ENCODE measurements around the gene CTSW.

CTSW gene

GRCh38 chr11:65872586-65873317, 6.9 kb upstream of the CTSW start, which contains the start of gene EFEMP2:
EFEMP2 (minus strand) TSS chr11:65872800; CDS start chr11:65872354, 446 bp downstream.
- no peak for TF ChIP-seq CTCF (IDR thresholded peaks at IDR 0.05)

GRCh38 chr11:65873318-65874156, 6.1 kb upstream of the CTSW start:
- no peak for TF ChIP-seq CTCF (IDR thresholded peaks at IDR 0.05)

GRCh38 chr11:65880027-65880426, 390 bp downstream of the CTSW start:
- no peak for TF ChIP-seq CTCF (IDR thresholded peaks at IDR 0.05)

DNA sequence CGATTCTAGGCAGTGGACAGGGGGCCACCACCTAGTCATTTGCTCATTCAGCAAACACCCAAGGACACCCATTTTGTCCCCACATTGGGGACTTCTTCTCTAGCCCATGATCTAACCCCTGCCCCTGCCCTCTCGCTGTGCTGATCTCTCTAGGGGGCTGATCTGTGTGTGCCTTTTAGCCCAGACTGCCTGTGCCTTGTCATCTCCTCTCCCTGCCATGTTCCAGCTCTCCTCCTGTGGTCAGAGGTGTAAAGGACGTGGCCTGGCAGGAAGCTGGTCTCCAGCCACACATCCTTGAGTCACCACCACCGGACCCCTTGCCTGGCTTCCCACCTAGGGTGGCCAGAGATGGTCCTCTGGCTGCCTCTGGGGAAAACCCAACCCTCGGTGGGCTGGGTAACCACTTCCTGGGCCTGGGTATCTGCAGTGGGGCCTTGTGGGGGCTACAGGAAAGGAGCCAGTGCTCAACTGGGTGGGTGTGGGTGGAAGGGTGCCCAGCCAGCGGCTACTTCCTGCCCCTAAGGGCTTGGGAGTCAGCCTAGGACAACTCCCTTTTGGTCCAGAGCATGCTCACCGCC, 1.3 kb downstream of the CTSW start:
- no peak for TF ChIP-seq CTCF (IDR thresholded peaks at IDR 0.05)

DNA sequence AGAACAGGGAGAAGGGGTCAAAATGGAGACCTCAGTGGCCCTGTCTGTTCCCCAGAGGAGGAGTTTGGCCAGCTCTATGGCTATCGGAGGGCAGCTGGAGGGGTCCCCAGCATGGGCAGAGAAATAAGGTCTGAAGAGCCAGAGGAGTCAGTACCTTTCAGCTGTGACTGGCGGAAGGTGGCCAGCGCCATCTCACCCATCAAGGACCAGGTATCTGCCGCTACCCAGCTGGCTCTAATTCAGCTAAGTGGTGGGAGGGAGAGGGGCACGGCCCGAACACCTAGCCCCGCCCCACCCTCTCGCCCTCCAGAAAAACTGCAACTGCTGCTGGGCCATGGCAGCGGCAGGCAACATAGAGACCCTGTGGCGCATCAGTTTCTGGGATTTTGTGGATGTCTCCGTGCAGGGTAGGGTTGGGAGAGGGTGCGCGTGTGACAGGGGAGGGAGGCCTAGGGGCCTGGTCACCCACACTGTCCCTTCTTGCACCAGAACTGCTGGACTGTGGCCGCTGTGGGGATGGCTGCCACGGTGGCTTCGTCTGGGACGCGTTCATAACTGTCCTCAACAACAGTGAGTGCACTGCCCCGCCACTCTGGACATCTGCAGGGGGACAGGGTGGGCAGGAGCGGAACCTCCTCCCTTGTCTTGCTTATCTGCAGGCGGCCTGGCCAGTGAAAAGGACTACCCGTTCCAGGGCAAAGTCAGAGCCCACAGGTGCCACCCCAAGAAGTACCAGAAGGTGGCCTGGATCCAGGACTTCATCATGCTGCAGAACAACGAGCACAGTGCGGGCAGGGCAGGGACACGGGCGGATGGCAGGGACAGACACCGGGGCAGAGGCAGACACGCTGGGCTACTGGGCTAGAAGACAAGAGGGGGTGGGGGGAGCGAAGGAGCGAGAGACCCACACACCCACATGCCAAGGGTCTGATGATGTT, 2.8 kb downstream of the CTSW start:
- no peak for TF ChIP-seq CTCF (IDR thresholded peaks at IDR 0.05)

- TF ChIP-seq CTCF (IDR thresholded peaks at IDR 0.05) = no peak
These were observed 3.6 kb downstream of the CTSW start for GRCh38 chr11:65883058-65883761.
